Keratinocyte (primary cell): ENCODE measurements around the gene EPHA1.

ENCODE experiments used
- EZH2 ChIP-seq: IDR thresholded peaks from one replicate; pipeline ENCODE4 v1.6.1; 2012; ENCODE audit warnings: inconsistent platforms, mild to moderate bottlenecking, low read length, moderate library complexity
- TF ChIP-seq, protein P1 (sequence below), 3 experiments: IDR thresholded peaks in 1 of 3; conservative IDR thresholded peaks in 1 of 3; optimal IDR thresholded peaks in 1 of 3; 2 replicates in 2 of 3; 3 replicates in 1 of 3; pipeline versions ENCODE3 to v1.5.1; 2011; ENCODE audit warnings: low read length in 3 of 3, mild to moderate bottlenecking in 3 of 3, moderate library complexity in 2 of 3, control low read depth in 1 of 3, inconsistent platforms in 1 of 3; ENCODE audit not compliant: insufficient read depth in 2 of 3; ENCODE audit errors: extremely low read depth in 1 of 3

DNA sequence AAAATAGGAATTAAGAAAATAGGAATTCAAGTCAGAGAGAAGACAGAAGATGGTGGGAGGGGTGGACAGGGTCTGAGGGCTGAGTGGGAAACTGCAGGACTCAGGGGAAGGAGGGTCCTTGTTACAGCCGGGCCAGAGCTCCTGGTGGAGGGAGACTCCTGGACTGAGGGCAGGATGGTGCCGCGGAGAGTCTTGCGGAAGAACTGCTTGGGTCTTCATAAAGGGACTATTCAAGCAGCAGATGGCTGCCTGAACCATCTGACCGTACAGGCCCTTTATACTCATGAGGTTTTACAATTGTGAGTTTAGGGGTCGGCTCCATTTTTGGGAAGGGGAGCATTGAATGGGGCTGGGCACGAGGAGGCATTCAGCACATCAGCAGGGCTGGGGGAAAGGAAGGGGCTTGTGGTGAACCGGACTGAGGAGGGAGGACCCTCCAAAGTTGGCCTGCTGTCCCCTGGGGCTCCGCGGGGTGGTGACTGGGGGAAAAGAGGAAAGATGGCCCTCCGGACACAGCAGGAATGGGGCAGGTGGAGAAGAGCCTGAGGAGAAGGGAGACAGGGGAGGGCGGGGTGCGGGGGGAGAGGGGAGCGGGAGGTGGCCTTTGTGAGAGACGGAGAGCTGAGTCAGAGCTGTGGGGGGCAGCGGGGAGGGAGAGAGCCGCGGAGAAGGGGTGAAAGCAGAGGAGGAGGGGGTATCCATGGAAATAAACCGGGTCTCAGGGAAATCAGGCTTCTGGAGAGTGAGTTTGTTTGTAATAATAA is 47.7 kb downstream of the EPHA1 start:
- TF ChIP-seq, protein P1, sequence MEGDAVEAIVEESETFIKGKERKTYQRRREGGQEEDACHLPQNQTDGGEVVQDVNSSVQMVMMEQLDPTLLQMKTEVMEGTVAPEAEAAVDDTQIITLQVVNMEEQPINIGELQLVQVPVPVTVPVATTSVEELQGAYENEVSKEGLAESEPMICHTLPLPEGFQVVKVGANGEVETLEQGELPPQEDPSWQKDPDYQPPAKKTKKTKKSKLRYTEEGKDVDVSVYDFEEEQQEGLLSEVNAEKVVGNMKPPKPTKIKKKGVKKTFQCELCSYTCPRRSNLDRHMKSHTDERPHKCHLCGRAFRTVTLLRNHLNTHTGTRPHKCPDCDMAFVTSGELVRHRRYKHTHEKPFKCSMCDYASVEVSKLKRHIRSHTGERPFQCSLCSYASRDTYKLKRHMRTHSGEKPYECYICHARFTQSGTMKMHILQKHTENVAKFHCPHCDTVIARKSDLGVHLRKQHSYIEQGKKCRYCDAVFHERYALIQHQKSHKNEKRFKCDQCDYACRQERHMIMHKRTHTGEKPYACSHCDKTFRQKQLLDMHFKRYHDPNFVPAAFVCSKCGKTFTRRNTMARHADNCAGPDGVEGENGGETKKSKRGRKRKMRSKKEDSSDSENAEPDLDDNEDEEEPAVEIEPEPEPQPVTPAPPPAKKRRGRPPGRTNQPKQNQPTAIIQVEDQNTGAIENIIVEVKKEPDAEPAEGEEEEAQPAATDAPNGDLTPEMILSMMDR (optimal IDR thresholded peaks at IDR 0.05 in 1 of 3, IDR thresholded peaks at IDR 0.05 in 1 of 3, conservative IDR thresholded peaks at IDR 0.05 in 1 of 3; ENCODE audit: extremely low read depth in 1 of 3, insufficient read depth in 2 of 3, low read length in 3 of 3), result no peak
- peak; percentile 28 for TF ChIP-seq EZH2
